Activated T-helper 1 cell treated with anti-CD3 and anti-CD28 coated beads, Interleukin-12 subunit alpha, Interleukin-12 subunit beta, Interleukin-2, Interleukin-4 antibody, amounts not matched to agents 30 ng/mL and 10 ng/mL and 1 ng/mL, durations not matched to agents 14 hours and 24 hours and 36 hours (primary cell): ENCODE results near the gene IRF2BP1. TPM values are rescaled to one million over a fixed set of nuclear protein-coding genes. Genes with fewer than 3 reads are reported as not detected.

Experiments
- DNase-seq: peaks from one replicate; pipeline ENCODE4 v3.0.0; 2021; ENCODE audit warnings: low spot score
- H3K27ac Mint-ChIP-seq: one replicate; pipeline ENCODE4 v1.8.0; 2021; ENCODE audit warnings: mild to moderate bottlenecking, mixed read lengths
- H3K27me3 Mint-ChIP-seq: one replicate; pipeline ENCODE4 v1.8.0; 2022; ENCODE audit warnings: mild to moderate bottlenecking, moderate library complexity, mixed read lengths; ENCODE audit not compliant: insufficient read depth
- H3K36me3 Mint-ChIP-seq: one replicate; pipeline ENCODE4 v1.8.0; 2021; ENCODE audit warnings: low read depth, mixed read lengths
- H3K4me1 Mint-ChIP-seq: one replicate; pipeline ENCODE4 v1.8.0; 2021; ENCODE audit warnings: low read depth, mixed read lengths
- H3K4me3 Mint-ChIP-seq: one replicate; pipeline ENCODE4 v1.8.0; 2021; ENCODE audit warnings: mild to moderate bottlenecking, moderate library complexity, mixed read lengths
- H3K9me3 Mint-ChIP-seq: one replicate; pipeline ENCODE4 v1.8.0; 2021; ENCODE audit warnings: mixed read lengths
- intact Hi-C: fragments of 100-400 bp; cut with micrococcal nuclease; formaldehyde crosslinking; loops from one replicate; pipeline ENCODE4 v1.15.1; 2024
- total RNA-seq: library from RNA; stranded (reverse); gene quantifications from 2 replicates; pipeline ENCODE4 v1.2.3, GENCODE V29; 2022

IRF2BP1 gene, protein sequence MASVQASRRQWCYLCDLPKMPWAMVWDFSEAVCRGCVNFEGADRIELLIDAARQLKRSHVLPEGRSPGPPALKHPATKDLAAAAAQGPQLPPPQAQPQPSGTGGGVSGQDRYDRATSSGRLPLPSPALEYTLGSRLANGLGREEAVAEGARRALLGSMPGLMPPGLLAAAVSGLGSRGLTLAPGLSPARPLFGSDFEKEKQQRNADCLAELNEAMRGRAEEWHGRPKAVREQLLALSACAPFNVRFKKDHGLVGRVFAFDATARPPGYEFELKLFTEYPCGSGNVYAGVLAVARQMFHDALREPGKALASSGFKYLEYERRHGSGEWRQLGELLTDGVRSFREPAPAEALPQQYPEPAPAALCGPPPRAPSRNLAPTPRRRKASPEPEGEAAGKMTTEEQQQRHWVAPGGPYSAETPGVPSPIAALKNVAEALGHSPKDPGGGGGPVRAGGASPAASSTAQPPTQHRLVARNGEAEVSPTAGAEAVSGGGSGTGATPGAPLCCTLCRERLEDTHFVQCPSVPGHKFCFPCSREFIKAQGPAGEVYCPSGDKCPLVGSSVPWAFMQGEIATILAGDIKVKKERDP
- total RNA-seq: 20.9 and 21.5 TPM in 2 replicates

DNA sequence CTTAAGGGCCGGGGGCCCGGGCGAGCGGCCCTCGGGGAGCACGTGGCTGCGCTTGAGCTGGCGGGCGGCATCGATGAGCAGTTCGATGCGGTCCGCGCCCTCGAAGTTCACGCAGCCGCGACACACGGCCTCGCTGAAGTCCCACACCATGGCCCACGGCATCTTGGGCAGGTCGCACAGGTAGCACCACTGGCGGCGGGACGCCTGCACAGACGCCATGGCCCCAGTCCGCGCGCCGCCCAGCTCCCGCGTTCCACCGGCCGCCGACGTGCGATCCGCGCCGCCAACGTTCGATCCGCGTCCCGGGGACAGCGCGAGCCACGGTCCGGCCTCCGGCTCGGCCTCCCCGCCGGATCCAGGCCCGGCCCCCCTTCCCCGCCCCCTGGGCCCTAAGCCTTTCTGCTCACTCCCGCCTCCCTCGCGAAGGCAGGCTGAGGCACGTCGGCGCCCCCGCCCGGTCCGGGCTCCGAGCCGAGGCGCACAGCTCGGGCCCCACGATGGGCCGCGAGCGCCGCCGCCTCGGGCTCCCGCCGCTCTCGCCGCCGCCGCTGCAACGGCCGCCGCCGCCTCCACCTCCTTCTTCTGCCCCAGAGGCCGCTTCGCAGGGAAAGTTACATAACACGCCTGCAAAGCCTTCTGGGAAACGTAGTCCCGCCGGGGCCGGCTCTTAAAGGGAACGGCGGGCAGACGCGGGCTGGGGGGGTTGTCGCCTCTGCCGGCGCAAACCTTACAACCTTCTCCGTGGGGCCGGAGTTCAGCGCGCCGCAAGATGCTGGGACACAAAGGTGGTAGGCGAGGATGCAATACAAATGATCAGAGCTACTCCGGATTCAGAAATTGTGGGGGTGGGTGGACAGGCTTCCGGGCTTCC, at the start of gene IRF2BP1:
TSS of gene IRF2BP1 (minus strand) at position 586 of the 871 bp plus-strand sequence. CDS start at position 219, 367 bp downstream.
- intact Hi-C loops: loop anchor here (1.0 to 10.0 kb wide), 9 partner anchors 17 to 479 kb away; partner anchors contain the start of genes CCDC61, FBXO46, MYPOP and OPA3
- Mint-ChIP-seq H3K4me3 (peak within 1 kb of the TSS; percentile 88), H3K27me3 (peaks cover 1% of the 10 kb centered on the region), H3K36me3 (peaks cover 10% of the 10 kb centered on the region), H3K4me1 (peaks cover 20% of the 10 kb centered on the region), H3K9me3 (no peaks in the 10 kb centered on the region), H3K27ac (peak within 1 kb of the TSS; percentile 95)
- peak; percentile 88 for DNase-seq

DNA sequence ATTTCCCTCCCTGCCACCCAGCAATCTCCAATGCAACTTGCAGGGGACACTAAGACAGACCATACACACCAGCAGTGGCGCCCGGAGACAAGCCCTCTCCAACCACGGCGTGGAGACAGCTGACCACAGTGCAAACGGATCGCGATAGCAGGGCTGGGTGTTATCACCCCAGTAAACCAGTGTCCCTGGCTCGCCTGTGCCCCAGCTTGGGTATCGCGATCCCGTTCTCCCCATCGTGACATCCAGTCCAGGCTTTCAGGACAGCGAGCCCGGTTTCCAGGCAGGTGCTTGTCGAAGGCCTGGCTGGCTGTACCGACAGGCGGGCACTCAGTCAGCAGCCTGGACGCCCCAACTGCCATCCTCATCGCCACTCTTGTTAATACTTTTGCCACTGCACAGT, 49.3 kb upstream of the IRF2BP1 start:
- Mint-ChIP-seq H3K4me3 (no peak overlapping the region), H3K27me3 (peaks cover 19% of the 10 kb centered on the region), H3K4me1 (no peaks in the 10 kb centered on the region), H3K9me3 (peaks cover 11% of the 10 kb centered on the region), H3K36me3 (peaks cover 1% of the 10 kb centered on the region), H3K27ac (no peak overlapping the region)
- intact Hi-C loops: no loop called here
- no peak for DNase-seq

GRCh38 chr19:45934551-45935230, 48.8 kb upstream of the IRF2BP1 start:
- Mint-ChIP-seq H3K9me3 (peaks cover 11% of the 10 kb centered on the region), H3K27me3 (peaks cover 22% of the 10 kb centered on the region), H3K36me3 (peaks cover 1% of the 10 kb centered on the region), H3K4me1 (no peaks in the 10 kb centered on the region), H3K27ac (no peak overlapping the region), H3K4me3 (no peak overlapping the region)
- intact Hi-C loops: no loop called here
- no peak for DNase-seq

DNA sequence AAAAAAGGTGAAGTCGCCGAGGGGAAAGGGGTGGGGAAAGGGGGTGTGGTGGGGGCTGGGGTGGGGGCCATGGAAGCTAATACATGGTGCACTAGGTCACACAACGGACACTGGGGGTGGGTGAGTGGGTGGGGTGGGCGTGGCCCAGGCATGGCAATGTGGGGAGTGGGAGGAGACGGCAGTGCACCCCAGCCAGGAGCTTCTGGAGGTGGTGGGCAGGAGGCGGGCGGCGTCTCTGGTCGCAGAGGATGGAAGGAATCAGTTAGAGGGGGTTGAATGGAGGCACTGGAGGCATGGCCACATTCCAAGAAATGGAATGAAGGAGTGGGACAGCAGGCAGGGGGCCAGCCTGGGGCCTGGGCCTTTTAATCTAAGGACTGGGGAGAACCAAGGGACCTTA, 47.8 kb upstream of the IRF2BP1 start:
- H3K27ac Mint-ChIP-seq: no peak overlapping the region

GRCh38 chr19:45931055-45931454, 45.1 kb upstream of the IRF2BP1 start:
- Mint-ChIP-seq H3K4me3 (no peak overlapping the region), H3K4me1 (peaks cover 15% of the 10 kb centered on the region), H3K27ac (no peak overlapping the region), H3K27me3 (peaks cover 15% of the 10 kb centered on the region), H3K9me3 (no peaks in the 10 kb centered on the region), H3K36me3 (no peaks in the 10 kb centered on the region)
- DNase-seq: no peak
- intact Hi-C loops: no loop called here

More for the DNA sequence above, 47.8 kb upstream of the IRF2BP1 start:
- intact Hi-C loops: no loop called here
- H3K4me3 Mint-ChIP-seq: no peak overlapping the region
- H3K36me3 Mint-ChIP-seq: peaks cover 1% of the 10 kb centered on the region
- peaks cover 7% of the 10 kb centered on the region for H3K9me3 Mint-ChIP-seq
- DNase-seq: no peak
- no peaks in the 10 kb centered on the region for H3K4me1 Mint-ChIP-seq
- peaks cover 17% of the 10 kb centered on the region for H3K27me3 Mint-ChIP-seq

DNA sequence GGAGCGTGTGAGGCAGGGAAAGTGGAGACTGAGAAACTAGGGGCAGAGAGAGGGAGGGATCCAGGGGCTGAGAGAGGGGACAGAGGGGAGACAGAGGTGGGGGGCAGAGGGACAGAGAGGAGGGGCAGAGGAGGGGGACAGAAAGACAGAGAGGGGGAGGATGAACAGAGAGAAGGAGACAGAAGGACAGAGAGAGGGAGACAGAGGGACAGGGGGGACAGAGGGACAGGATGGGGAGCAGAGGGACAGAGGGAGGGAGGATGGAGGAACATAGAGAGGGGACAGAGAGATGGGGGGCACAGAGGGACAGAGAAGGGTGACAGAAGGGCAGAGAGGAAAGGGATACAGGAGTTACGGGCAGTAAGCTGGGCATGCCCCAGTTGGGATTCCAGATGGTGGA, 43.3 kb upstream of the IRF2BP1 start:
- peaks cover 15% of the 10 kb centered on the region for H3K27me3 Mint-ChIP-seq
- no peak overlapping the region for H3K4me3 Mint-ChIP-seq
- H3K9me3 Mint-ChIP-seq: no peaks in the 10 kb centered on the region
- peaks cover 19% of the 10 kb centered on the region for H3K4me1 Mint-ChIP-seq
- H3K27ac Mint-ChIP-seq: no peak overlapping the region
- intact Hi-C loops: loop anchor here (5.0 kb wide), 1 partner anchor 88 kb away; no protein-coding TSS in a partner anchor
- H3K36me3 Mint-ChIP-seq: no peaks in the 10 kb centered on the region
- DNase-seq: no peak

DNA sequence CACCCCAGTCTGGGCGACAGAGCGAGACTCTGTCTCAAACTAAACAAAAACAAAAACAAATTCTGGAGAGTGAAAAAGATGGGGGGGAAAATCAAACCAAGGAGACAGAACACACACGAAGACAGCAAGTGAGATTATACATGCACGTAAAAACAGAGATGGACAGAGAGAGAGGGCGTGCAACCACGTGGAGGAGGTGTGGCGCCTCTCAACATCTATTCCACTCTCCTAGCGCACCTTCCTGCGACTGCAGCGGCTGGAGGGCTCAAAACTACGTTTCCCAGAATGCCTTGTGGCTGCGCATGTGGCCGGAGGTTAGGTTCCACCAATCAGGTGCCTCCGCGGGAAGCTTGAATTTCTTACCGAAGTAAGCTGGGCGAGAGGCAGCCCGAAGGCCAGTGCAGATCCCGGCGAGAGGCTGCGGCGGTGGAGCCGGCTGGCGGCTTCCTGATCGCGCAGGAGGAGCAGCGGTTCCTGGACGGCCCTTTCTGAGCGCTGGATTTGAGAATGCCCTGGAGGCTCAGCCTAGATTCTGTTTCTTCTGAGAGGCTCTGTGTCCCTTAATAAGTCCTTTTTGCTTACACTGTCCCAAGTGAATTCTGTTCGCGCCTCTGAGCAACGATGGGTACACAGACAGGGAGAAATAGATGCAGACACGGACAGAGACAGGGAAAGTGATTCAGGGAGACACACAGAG, 41.8 kb upstream of the IRF2BP1 start:
- intact Hi-C loops: loop anchor here (1.0 to 5.0 kb wide), 5 partner anchors 25 to 90 kb away; partner anchors contain the start of genes CCDC61, IRF2BP1, MYPOP and SYMPK
- Mint-ChIP-seq H3K27ac (no peak overlapping the region), H3K9me3 (no peaks in the 10 kb centered on the region), H3K4me3 (peak overlapping the region; percentile 78), H3K27me3 (peaks cover 15% of the 10 kb centered on the region), H3K4me1 (peaks cover 19% of the 10 kb centered on the region), H3K36me3 (no peaks in the 10 kb centered on the region)
- peak; percentile 86 for DNase-seq

DNA sequence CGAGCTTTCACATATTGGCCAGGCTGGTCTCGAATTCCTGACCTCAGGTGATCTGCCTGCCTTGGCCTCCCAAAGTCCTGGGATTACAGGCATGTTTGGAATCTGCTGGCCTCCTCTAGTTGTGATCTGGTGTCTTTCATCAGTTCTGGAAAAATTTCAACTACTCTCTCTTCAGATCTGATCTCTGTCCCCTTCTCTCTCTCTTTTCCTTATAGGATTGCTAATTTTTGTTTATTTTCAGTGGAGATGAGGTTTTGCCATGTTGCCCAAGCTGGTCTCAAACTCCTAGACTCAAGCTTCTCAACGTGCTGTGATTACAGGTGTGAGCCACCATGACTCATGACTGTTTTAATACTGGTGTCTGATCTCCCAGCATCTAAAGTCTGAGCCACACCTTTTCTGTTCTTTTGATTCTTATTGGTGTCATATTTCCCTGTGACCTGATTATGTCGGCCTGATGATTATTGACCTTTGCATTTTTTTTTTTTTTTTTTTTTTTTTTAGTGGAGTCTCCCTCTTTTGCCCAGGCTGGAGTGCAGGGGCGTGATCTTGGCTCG, 39.0 kb upstream of the IRF2BP1 start:
- H3K4me3 Mint-ChIP-seq: no peak overlapping the region
- peaks cover 27% of the 10 kb centered on the region for H3K4me1 Mint-ChIP-seq
- no peaks in the 10 kb centered on the region for H3K36me3 Mint-ChIP-seq
- intact Hi-C loops: loop anchor here (5.0 kb wide), 1 partner anchor 92 kb away; no protein-coding TSS in a partner anchor
- no peak overlapping the region for H3K27ac Mint-ChIP-seq
- DNase-seq: no peak
- H3K9me3 Mint-ChIP-seq: no peaks in the 10 kb centered on the region
- H3K27me3 Mint-ChIP-seq: peaks cover 10% of the 10 kb centered on the region

- intact Hi-C loops: no loop called here
- no peaks in the 10 kb centered on the region for H3K9me3 Mint-ChIP-seq
- no peak for DNase-seq
- no peak overlapping the region for H3K27ac Mint-ChIP-seq
- H3K27me3 Mint-ChIP-seq: peaks cover 10% of the 10 kb centered on the region
- no peaks in the 10 kb centered on the region for H3K36me3 Mint-ChIP-seq
- peaks cover 40% of the 10 kb centered on the region for H3K4me1 Mint-ChIP-seq
- no peak overlapping the region for H3K4me3 Mint-ChIP-seq
Measured at GRCh38 chr19:45922281-45922680, 36.3 kb upstream of the IRF2BP1 start.

DNA sequence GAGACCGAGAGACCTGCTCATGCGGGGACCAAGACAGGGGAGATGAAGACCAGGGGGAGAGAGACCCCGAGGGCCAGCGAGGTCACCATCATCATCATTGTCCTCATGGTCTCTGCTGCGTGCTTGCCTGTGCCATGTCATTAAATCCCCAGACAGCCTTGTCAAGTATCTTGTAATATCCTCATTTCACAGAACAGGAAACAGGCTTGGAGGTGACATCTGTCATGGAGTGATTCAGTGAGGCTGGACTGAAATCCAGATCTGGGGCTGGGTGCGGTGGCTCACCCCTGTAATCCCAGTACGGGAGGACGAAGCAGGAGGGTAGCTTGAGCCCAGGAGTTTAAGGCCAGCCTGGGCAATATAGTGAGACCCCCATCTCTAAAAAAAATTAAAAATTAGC, 34.5 kb upstream of the IRF2BP1 start:
- Mint-ChIP-seq H3K27ac (no peak overlapping the region), H3K4me3 (peak overlapping the region; percentile 5), H3K9me3 (no peaks in the 10 kb centered on the region), H3K27me3 (peaks cover 9% of the 10 kb centered on the region), H3K36me3 (no peaks in the 10 kb centered on the region), H3K4me1 (peaks cover 38% of the 10 kb centered on the region)
- intact Hi-C loops: no loop called here
- DNase-seq: no peak

GRCh38 chr19:45919678-45920077, 33.7 kb upstream of the IRF2BP1 start:
- intact Hi-C loops: no loop called here
- peaks cover 6% of the 10 kb centered on the region for H3K27me3 Mint-ChIP-seq
- H3K9me3 Mint-ChIP-seq: no peaks in the 10 kb centered on the region
- no peak overlapping the region for H3K4me3 Mint-ChIP-seq
- no peak overlapping the region for H3K27ac Mint-ChIP-seq
- DNase-seq: no peak
- peaks cover 38% of the 10 kb centered on the region for H3K4me1 Mint-ChIP-seq
- H3K36me3 Mint-ChIP-seq: no peaks in the 10 kb centered on the region
